ENCODE measurements around the gene OR6X1.

DNA sequence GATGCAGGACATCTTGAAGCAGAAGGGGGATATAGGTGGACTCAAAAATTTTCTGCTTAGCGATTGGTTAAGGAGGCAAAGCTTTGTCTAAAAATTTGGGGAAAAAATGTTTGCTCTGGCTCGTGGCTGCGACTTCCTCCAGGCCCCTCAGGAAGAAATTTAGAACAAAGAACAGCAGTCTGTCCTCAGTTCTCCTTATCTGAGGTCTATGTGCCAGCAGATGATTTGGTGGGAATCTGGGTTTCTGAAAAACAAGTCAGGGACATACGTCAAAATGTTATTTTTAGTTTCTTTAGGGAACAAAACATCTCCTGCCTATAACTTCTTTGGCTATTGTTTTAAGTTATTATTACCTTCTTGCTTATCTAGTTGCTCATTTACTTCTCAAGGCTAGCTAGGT, 43.8 kb upstream of the OR6X1 start:
- TF ChIP-seq, protein P1, sequence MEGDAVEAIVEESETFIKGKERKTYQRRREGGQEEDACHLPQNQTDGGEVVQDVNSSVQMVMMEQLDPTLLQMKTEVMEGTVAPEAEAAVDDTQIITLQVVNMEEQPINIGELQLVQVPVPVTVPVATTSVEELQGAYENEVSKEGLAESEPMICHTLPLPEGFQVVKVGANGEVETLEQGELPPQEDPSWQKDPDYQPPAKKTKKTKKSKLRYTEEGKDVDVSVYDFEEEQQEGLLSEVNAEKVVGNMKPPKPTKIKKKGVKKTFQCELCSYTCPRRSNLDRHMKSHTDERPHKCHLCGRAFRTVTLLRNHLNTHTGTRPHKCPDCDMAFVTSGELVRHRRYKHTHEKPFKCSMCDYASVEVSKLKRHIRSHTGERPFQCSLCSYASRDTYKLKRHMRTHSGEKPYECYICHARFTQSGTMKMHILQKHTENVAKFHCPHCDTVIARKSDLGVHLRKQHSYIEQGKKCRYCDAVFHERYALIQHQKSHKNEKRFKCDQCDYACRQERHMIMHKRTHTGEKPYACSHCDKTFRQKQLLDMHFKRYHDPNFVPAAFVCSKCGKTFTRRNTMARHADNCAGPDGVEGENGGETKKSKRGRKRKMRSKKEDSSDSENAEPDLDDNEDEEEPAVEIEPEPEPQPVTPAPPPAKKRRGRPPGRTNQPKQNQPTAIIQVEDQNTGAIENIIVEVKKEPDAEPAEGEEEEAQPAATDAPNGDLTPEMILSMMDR (IDR thresholded peaks at IDR 0.05): no peak
- TF ChIP-seq EZH2 (IDR thresholded peaks at IDR 0.05; ENCODE audit: borderline replicate concordance, insufficient read depth, low read depth, low read length, poor library complexity, severe bottlenecking): no peak

Data from B cell (primary cell).